Measurements from ENCODE around the gene TXNRD2.

TXNRD2 gene

GRCh38 chr22:19857382-19857781 lies 84.2 kb downstream of the TXNRD2 start:
- no peak for DNase-seq

GRCh38 chr22:19855504-19856409 lies 85.9 kb downstream of the TXNRD2 start:
- peak in 4 of 14 donors; percentile 46 to 66 (median 60) for DNase-seq

GRCh38 chr22:19854778-19855503 lies 86.7 kb downstream of the TXNRD2 start, which contains the start of the genes GNB1L and RTL10:
Gene GNB1L (minus strand): TSS chr22:19854874. CDS start chr22:19821355, 33,519 bp downstream.
Gene RTL10 (minus strand): TSS chr22:19854874. CDS start chr22:19852261, 2,613 bp downstream.
- DNase-seq = peak; percentile 70 to 98 (median 92)

- DNase-seq = no peak
Measured at GRCh38 chr22:19853879-19854777, 87.5 kb downstream of the TXNRD2 start.

GRCh38 chr22:19853058-19853878 lies 88.3 kb downstream of the TXNRD2 start:
- DNase-seq = no peak

- no peak for DNase-seq
Measured at GRCh38 chr22:19852177-19852781, 89.3 kb downstream of the TXNRD2 start.

GRCh38 chr22:19851291-19852176 lies 90.1 kb downstream of the TXNRD2 start:
- DNase-seq = no peak

GRCh38 chr22:19850763-19851109 lies 90.9 kb downstream of the TXNRD2 start:
- DNase-seq = no peak

- DNase-seq = no peak
Measured at GRCh38 chr22:19849835-19850762, 91.5 kb downstream of the TXNRD2 start.

GRCh38 chr22:19848298-19849224 lies 93.1 kb downstream of the TXNRD2 start:
- peak in 1 of 14 donors; percentile 25 for DNase-seq

- no peak for DNase-seq
Measured at GRCh38 chr22:19847345-19847632, 94.3 kb downstream of the TXNRD2 start.

GRCh38 chr22:19846620-19847344 lies 94.8 kb downstream of the TXNRD2 start:
- DNase-seq = no peak

GRCh38 chr22:19845054-19845722 lies 96.4 kb downstream of the TXNRD2 start:
- no peak for DNase-seq

- peak in 10 of 14 donors; percentile 21 to 80 (median 54) for DNase-seq
Measured at GRCh38 chr22:19844377-19845053, 97.1 kb downstream of the TXNRD2 start.

- peak in 1 of 14 donors; percentile 15 for DNase-seq
Measured at GRCh38 chr22:19843857-19844376, 97.7 kb downstream of the TXNRD2 start.
